Spleen (tissue), 11 donors: ENCODE results near the gene CLEC10A. TPM values are rescaled to one million over a fixed set of nuclear protein-coding genes. Genes with fewer than 3 reads are reported as not detected.

Experiments used
- DNase-seq: peaks from one replicate; pipeline ENCODE4 v3.0.0-alpha.2; 2020
- H3K27ac ChIP-seq, 8 donors: fragments of 200-600 bp; sonication (generic) in 7 of 8; 1 replicate in 4 of 8; 2 replicates in 4 of 8; pipeline versions ENCODE4 v1.5.0 to v1.8.0; 2016 to 2021; ENCODE audit warnings: inconsistent platforms in 4 of 8, mild to moderate bottlenecking in 4 of 8, moderate library complexity in 1 of 8
- H3K27me3 ChIP-seq, 7 donors: fragments of 200-600 bp; sonication (generic) in 6 of 7; replicated peaks in 1 of 7; 1 replicate in 4 of 7; 2 replicates in 3 of 7; pipeline versions ENCODE4 v1.5.0 to v1.8.0; 2016 to 2021; ENCODE audit warnings: inconsistent platforms in 3 of 7, mild to moderate bottlenecking in 1 of 7
- H3K36me3 ChIP-seq, 6 donors: fragments of 200-600 bp; sonication (generic) in 5 of 6; 1 replicate in 4 of 6; 2 replicates in 2 of 6; pipeline versions ENCODE4 v1.5.0 to v1.8.0; 2016 to 2021; ENCODE audit warnings: inconsistent platforms in 2 of 6
- H3K4me1 ChIP-seq, 6 donors: fragments of 200-600 bp; sonication (generic) in 5 of 6; 1 replicate in 3 of 6; 2 replicates in 3 of 6; pipeline versions ENCODE4 v1.5.0 to v1.8.0; 2016 to 2021; ENCODE audit warnings: inconsistent platforms in 3 of 6
- H3K4me3 ChIP-seq, 8 donors: fragments of 200-600 bp; sonication (generic) in 7 of 8; 1 replicate in 4 of 8; 2 replicates in 4 of 8; pipeline versions ENCODE4 v1.5.0 to v1.8.0; 2016 to 2021; ENCODE audit warnings: inconsistent platforms in 4 of 8, mild to moderate bottlenecking in 4 of 8, moderate library complexity in 2 of 8
- H3K9me3 ChIP-seq, 8 donors: fragments of 200-600 bp; sonication (generic) in 7 of 8; 1 replicate in 4 of 8; 2 replicates in 4 of 8; pipeline versions ENCODE4 v1.5.0 to v1.8.0; 2016 to 2021; ENCODE audit warnings: inconsistent platforms in 4 of 8
- CTCF ChIP-seq, 11 experiments: fragments of 200-600 bp in 7 of 11; fragments of 450-650 bp in 4 of 11; sonication (generic) in 4 of 11; IDR thresholded peaks in 8 of 11; conservative IDR thresholded peaks in 3 of 11; 1 replicate in 7 of 11; 2 replicates in 4 of 11; pipeline versions ENCODE4 v1.4.0 to v1.8.0; 2016 to 2021; ENCODE audit warnings: antibody characterized with exemption in 11 of 11, inconsistent platforms in 4 of 11, mild to moderate bottlenecking in 1 of 11
- POLR2A ChIP-seq, 3 donors: fragments of 450-650 bp; IDR thresholded peaks; one replicate each; pipeline ENCODE4 v1.5.1; 2017; ENCODE audit warnings: antibody characterized with exemption in 3 of 3, mild to moderate bottlenecking in 1 of 3
- POLR2AphosphoS5 ChIP-seq, 3 donors: sonication (generic); formaldehyde crosslinking; IDR thresholded peaks; one replicate each; pipeline ENCODE4 v1.5.1; 2017; ENCODE audit warnings: antibody characterized with exemption in 3 of 3
- WGBS, 5 donors: extraction: QIAGEN DNeasy Blood & Tissue Kit in 3 of 5; methylation state at CpG; one replicate each; pipeline versions ENCODE4 v1.1.5 to v1.1.7; 2013 to 2018; 5-methylcytosine and 5-hydroxymethylcytosine counted together
- intact Hi-C: fragments of 100-400 bp; cut with DNase I; formaldehyde crosslinking; loops from one replicate; pipeline ENCODE4 v1.15.0; 2023; ENCODE audit warnings: low total_unique reads
- polyA plus RNA-seq, 3 donors: library from polyadenylated mRNA; stranded (reverse); fragments of 200-250 nt; gene quantifications; one replicate each; pipeline ENCODE4 v1.2.1, GENCODE V29; 2013
- total RNA-seq, 7 donors: library from RNA; depleted of rRNA in 3 of 7; stranded (reverse); fragments of >200 nt in 3 of 7; fragmentation: NEBNext Ultra II Directional in 4 of 7; extraction: Animal tissue kit (Norgen Biotek cat#: 25700) in 4 of 7; gene quantifications; one replicate each; pipeline versions ENCODE4 v1.1.0 to v1.2.1, GENCODE V29; 2016 to 2021
- donor health status: healthy with polysubstance abuse.
- donor health status: DM: no; HTN: no; CAD: no; lungs with moderate emphysema.
- donor health status: DM: no; HTN: no; CAD: no.
- donor health status: Bipolar disorder and iron deficiency.
- donor health status: healthy.
- donor health status: DM: no; HTN: no; CAD: no.
- donor health status: DM: yes; HTN: yes; CAD: no.

The CLEC10A gene
- total and polyA plus RNA-seq, 10 donors = 0.85 to 22.2 (median 6.7) TPM

- peaks cover 0 to 34% (median 0%) of the 10 kb centered on the region in 7 donors for H3K27me3 ChIP-seq
- no peak for DNase-seq
- H3K9me3 ChIP-seq = no peaks in the 10 kb centered on the region
- 21 to 35% (median 28%) methylated on average over 7 of the region's 7 CpGs for WGBS, 5 donors
- H3K4me3 ChIP-seq = no peak overlapping the region
- peak overlapping the region in 5 of 8 donors; percentile 3 to 39 (median 11) for H3K27ac ChIP-seq
- no peaks in the 10 kb centered on the region for H3K36me3 ChIP-seq
- no peak for TF ChIP-seq POLR2AphosphoS5 (IDR thresholded peaks at IDR 0.05)
- no peak for TF ChIP-seq POLR2A (IDR thresholded peaks at IDR 0.05)
- TF ChIP-seq CTCF (IDR thresholded peaks at IDR 0.05 in 8 of 11, conservative IDR thresholded peaks at IDR 0.05 in 3 of 11) = no peak
- peaks cover 3 to 35% (median 13%) of the 10 kb centered on the region in 6 donors for H3K4me1 ChIP-seq
- intact Hi-C loops = no loop called here
Measured at GRCh38 chr17:7084088-7084487, 4.0 kb upstream of the CLEC10A start.

- DNase-seq = no peak
- TF ChIP-seq POLR2A (IDR thresholded peaks at IDR 0.05) (no peak), POLR2AphosphoS5 (IDR thresholded peaks at IDR 0.05) (no peak), CTCF (IDR thresholded peaks at IDR 0.05 in 8 of 11, conservative IDR thresholded peaks at IDR 0.05 in 3 of 11) (no peak)
- Histone ChIP-seq H3K36me3 (no peaks in the 10 kb centered on the region), H3K9me3 (no peaks in the 10 kb centered on the region), H3K27me3 (peaks cover 0 to 34% (median 0%) of the 10 kb centered on the region in 7 donors), H3K27ac (peak overlapping the region in 4 of 8 donors; percentile 3 to 39 (median 11)), H3K4me1 (peaks cover 3 to 35% (median 13%) of the 10 kb centered on the region in 6 donors), H3K4me3 (no peak overlapping the region)
- 76 to 93% (median 81%) methylated on average over 4 of the region's 4 CpGs for WGBS, 5 donors
- intact Hi-C loops = no loop called here
Measured at GRCh38 chr17:7083592-7083991, 3.5 kb upstream of the CLEC10A start.

DNA sequence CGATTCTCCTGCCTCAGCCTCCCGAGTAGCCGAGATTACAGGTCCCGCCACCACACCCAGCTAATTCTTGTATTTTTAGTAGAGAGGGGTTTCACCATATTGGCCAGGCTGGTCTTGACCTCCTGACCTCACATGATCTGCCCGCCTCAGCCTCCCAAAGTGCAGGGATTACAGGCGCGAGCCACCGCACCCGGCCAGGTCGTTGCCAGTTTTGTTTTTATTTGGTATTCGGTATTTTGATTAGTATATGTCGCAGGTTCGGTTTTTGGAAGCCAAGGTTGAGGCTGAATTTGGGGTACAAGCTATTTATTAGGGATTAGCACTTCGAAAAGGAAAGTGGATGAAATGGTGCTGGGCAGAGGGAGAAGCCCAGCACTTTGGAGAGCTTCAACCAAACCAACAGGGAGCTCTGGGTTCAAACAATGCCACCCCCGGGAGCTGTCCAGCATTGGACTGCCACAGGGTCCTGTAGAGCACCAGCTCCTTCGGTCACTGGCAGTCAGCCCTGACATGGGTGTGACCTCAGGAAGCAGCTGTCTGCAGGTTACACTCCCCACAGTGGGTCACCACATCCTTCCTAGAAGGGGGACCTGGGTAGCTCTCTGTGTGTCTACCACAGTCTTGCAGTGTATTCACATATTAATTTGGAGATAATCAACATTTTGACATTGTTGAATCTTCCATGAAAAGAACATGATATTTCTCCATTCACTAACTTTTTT, 1.5 kb upstream of the CLEC10A start:
- peaks cover 3 to 35% (median 13%) of the 10 kb centered on the region in 6 donors for H3K4me1 ChIP-seq
- TF ChIP-seq POLR2A (IDR thresholded peaks at IDR 0.05) (no peak), CTCF (IDR thresholded peaks at IDR 0.05 in 8 of 11, conservative IDR thresholded peaks at IDR 0.05 in 3 of 11) (no peak), POLR2AphosphoS5 (IDR thresholded peaks at IDR 0.05) (peak in 1 of 3 donors; percentile 16)
- H3K27ac ChIP-seq = no peak overlapping the region
- H3K36me3 ChIP-seq = no peaks in the 10 kb centered on the region
- peaks cover 0 to 23% (median 0%) of the 10 kb centered on the region in 7 donors for H3K27me3 ChIP-seq
- no peaks in the 10 kb centered on the region for H3K9me3 ChIP-seq
- WGBS, 5 donors = 77 to 83% (median 81%) methylated on average over 16 of the region's 16 CpGs
- intact Hi-C loops = no loop called here
- peak; percentile 74 for DNase-seq
- no peak overlapping the region for H3K4me3 ChIP-seq

- no peak overlapping the region for H3K27ac ChIP-seq
Measured at GRCh38 chr17:7080456-7081041, 498 bp upstream of the CLEC10A start.

More at GRCh38 chr17:7080456-7081041, 498 bp upstream of the CLEC10A start:
- TF ChIP-seq CTCF (IDR thresholded peaks at IDR 0.05 in 8 of 11, conservative IDR thresholded peaks at IDR 0.05 in 3 of 11) (no peak), POLR2AphosphoS5 (IDR thresholded peaks at IDR 0.05) (no peak), POLR2A (IDR thresholded peaks at IDR 0.05) (no peak)
- peaks cover 0 to 14% (median 0%) of the 10 kb centered on the region in 7 donors for H3K27me3 ChIP-seq
- peaks cover 3 to 35% (median 13%) of the 10 kb centered on the region in 6 donors for H3K4me1 ChIP-seq
- H3K9me3 ChIP-seq = no peaks in the 10 kb centered on the region
- H3K36me3 ChIP-seq = no peaks in the 10 kb centered on the region
- intact Hi-C loops = no loop called here
- no peak for DNase-seq
- WGBS, 5 donors = 68 to 73% (median 70%) methylated on average over 10 of the region's 10 CpGs
- no peak overlapping the region for H3K4me3 ChIP-seq
